ENCODE data around the gene SLC39A7.

Gene SLC39A7

GRCh38 chr6:33237741-33238140, 37.1 kb downstream of the SLC39A7 start:
- DNase-seq, result no peak

- peak in 1 of 5 experiments; percentile 83 for DNase-seq
Observed at GRCh38 chr6:33241968-33242367, 41.3 kb downstream of the SLC39A7 start.

- no peak for DNase-seq
Observed at GRCh38 chr6:33243476-33243875, 42.8 kb downstream of the SLC39A7 start.

- DNase-seq, result peak; percentile 76 to 91 (median 83)
Observed at GRCh38 chr6:33247977-33248642, 47.4 kb downstream of the SLC39A7 start.

- DNase-seq, result peak in 1 of 5 experiments; percentile 19
Observed at GRCh38 chr6:33248643-33248931, 47.9 kb downstream of the SLC39A7 start.

GRCh38 chr6:33248932-33249731, 48.5 kb downstream of the SLC39A7 start:
- peak; percentile 87 to 99 (median 93) for DNase-seq

GRCh38 chr6:33249732-33250630, 49.3 kb downstream of the SLC39A7 start:
- DNase-seq, result peak in 1 of 5 experiments; percentile 22

GRCh38 chr6:33250731-33251130, 50.1 kb downstream of the SLC39A7 start:
- DNase-seq, result no peak

GRCh38 chr6:33251395-33252012, 50.8 kb downstream of the SLC39A7 start:
- DNase-seq, result no peak

GRCh38 chr6:33252759-33253158, 52.1 kb downstream of the SLC39A7 start:
- no peak for DNase-seq
